SK-N-SH (cell line): Measurements from ENCODE around the gene FGD4. TPM values are rescaled to one million over a fixed set of nuclear protein-coding genes. Genes with fewer than 3 reads are reported as not detected.

Source experiments
- CTCF ChIA-PET: fragments of 300-600, 350-600 bp; formaldehyde crosslinking; extraction: SDS; loops from one replicate; lab custom pipeline; 2021; lab: Yijun Ruan, JAX
- POLR2A ChIA-PET: fragments of 350-600 bp; sonication (Branson Sonifier 250); formaldehyde crosslinking; extraction: SDS; loops from one replicate; lab custom pipeline; 2020; ENCODE audit warnings: antibody characterized with exemption, inconsistent platforms; lab: Yijun Ruan, JAX
- DNase-seq: peaks from one replicate; pipeline ENCODE4 v3.0.0; 2012
- H2AFZ ChIP-seq: fragments of 200-600 bp; sonication (generic); 2 replicates; pipeline ENCODE4 v1.8.1; 2016; ENCODE audit warnings: antibody characterized with exemption, mild to moderate bottlenecking, low read depth
- H3F3A ChIP-seq: fragments of 200-600 bp; sonication (generic); replicated peaks from 2 replicates; pipeline ENCODE3; 2016; ENCODE audit warnings: antibody characterized with exemption, mild to moderate bottlenecking; ENCODE audit not compliant: insufficient read depth
- H3K27ac ChIP-seq, 2 experiments: fragments of 200-500 bp in 1 of 2; fragments of 200-600 bp in 1 of 2; sonication (Bioruptor generic) in 1 of 2; sonication (generic), shearing (Covaris generic) in 1 of 2; 2 replicates each; pipeline versions ENCODE4 v1.5.1 to v1.6.1; 2014 to 2016; ENCODE audit warnings: low read depth in 2 of 2, inconsistent platforms in 1 of 2, low read length in 1 of 2, mild to moderate bottlenecking in 1 of 2, mixed read lengths in 1 of 2
- H3K27me3 ChIP-seq: fragments of 200-600 bp; sonication (generic), shearing (Covaris generic); 2 replicates; pipeline ENCODE4 v1.6.1; 2016; ENCODE audit warnings: mixed run types; ENCODE audit not compliant: insufficient read depth
- H3K36me3 ChIP-seq, 2 experiments: fragments of 200-500 bp in 1 of 2; fragments of 200-600 bp in 1 of 2; sonication (Bioruptor generic) in 1 of 2; sonication (generic) in 1 of 2; replicated peaks in 1 of 2; 2 replicates each; pipeline versions ENCODE3 to v1.5.1; 2014 to 2016; ENCODE audit warnings: low read length in 1 of 2, mild to moderate bottlenecking in 1 of 2; ENCODE audit not compliant: insufficient read depth in 2 of 2, control insufficient read depth in 1 of 2
- H3K4me1 ChIP-seq, 2 experiments: fragments of 200-500 bp in 1 of 2; fragments of 200-600 bp in 1 of 2; sonication (Bioruptor generic) in 1 of 2; sonication (generic), shearing (Covaris generic) in 1 of 2; 2 replicates each; pipeline versions ENCODE4 v1.5.1 to v1.6.1; 2014 to 2016; ENCODE audit warnings: low read depth in 1 of 2, low read length in 1 of 2, mixed run types in 1 of 2; ENCODE audit not compliant: insufficient read depth in 2 of 2, control insufficient read depth in 1 of 2
- H3K4me2 ChIP-seq: fragments of 200-600 bp; sonication (generic), shearing (Covaris generic); 2 replicates; pipeline ENCODE4 v1.6.1; 2017; ENCODE audit warnings: mixed run types
- H3K4me3 ChIP-seq, 2 experiments: fragments of 200-500 bp in 1 of 2; fragments of 200-600 bp in 1 of 2; sonication (Bioruptor generic) in 1 of 2; sonication (generic), shearing (Covaris generic) in 1 of 2; 2 replicates each; pipeline versions ENCODE4 v1.5.1 to v1.8.1; 2014 to 2016; ENCODE audit warnings: low read depth in 2 of 2, inconsistent platforms in 1 of 2, low read length in 1 of 2, mild to moderate bottlenecking in 1 of 2, mixed read lengths in 1 of 2, moderate library complexity in 1 of 2
- H3K79me2 ChIP-seq: fragments of 200-600 bp; sonication (generic); 2 replicates; pipeline ENCODE4 v1.8.1; 2017; ENCODE audit warnings: mild to moderate bottlenecking; ENCODE audit not compliant: insufficient read depth
- H3K9ac ChIP-seq: fragments of 200-600 bp; sonication (generic); 2 replicates; pipeline ENCODE4 v1.6.1; 2017; ENCODE audit warnings: mixed run types
- H3K9me2 ChIP-seq: fragments of 200-600 bp; sonication (generic); 2 replicates; pipeline ENCODE4 v1.6.1; 2017; ENCODE audit warnings: mixed run types
- H3K9me3 ChIP-seq: fragments of 200-600 bp; sonication (generic); 2 replicates; pipeline ENCODE4 v1.6.1; 2017; ENCODE audit warnings: mixed run types, mild to moderate bottlenecking, moderate library complexity
- H4K20me1 ChIP-seq: fragments of 200-600 bp; sonication (generic); 2 replicates; pipeline ENCODE4 v1.6.1; 2017; ENCODE audit warnings: mild to moderate bottlenecking, mixed run types; ENCODE audit not compliant: insufficient read depth
- CHD2 ChIP-seq: fragments of 150-350 bp; IDR thresholded peaks from 2 replicates; pipeline ENCODE4 v1.6.1; 2018; ENCODE audit warnings: low read length; ENCODE audit not compliant: partially characterized antibody
- CTCF ChIP-seq: fragments of 200-600 bp; sonication (generic); IDR thresholded peaks from 2 replicates; pipeline ENCODE4 v1.6.1; 2017; ENCODE audit warnings: antibody characterized with exemption, mild to moderate bottlenecking, moderate library complexity
- ELF1 ChIP-seq: IDR thresholded peaks from 2 replicates; pipeline ENCODE4 v1.4.0; 2012
- FOXJ3 ChIP-seq: sonication (generic); formaldehyde crosslinking; IDR thresholded peaks from 2 replicates; pipeline ENCODE4 v1.5.1; 2020; ENCODE audit warnings: mild to moderate bottlenecking, missing genetic modification reagents
- GATA2 ChIP-seq: sonication (generic); formaldehyde crosslinking; IDR thresholded peaks from 2 replicates; pipeline ENCODE4 v1.5.0; 2020; ENCODE audit warnings: mild to moderate bottlenecking, missing genetic modification reagents
- MEF2A ChIP-seq: IDR thresholded peaks from 2 replicates; pipeline ENCODE4 v1.4.0; 2012; ENCODE audit warnings: low read depth, borderline replicate concordance
- NRF1 ChIP-seq: IDR thresholded peaks from 2 replicates; pipeline ENCODE4 v1.6.1; 2012; ENCODE audit warnings: low read depth, mild to moderate bottlenecking, low read length
- POLR2AphosphoS5 ChIP-seq: IDR thresholded peaks from 2 replicates; pipeline ENCODE4 v1.6.1; 2012; ENCODE audit warnings: low read depth, low read length
- RAD21 ChIP-seq: IDR thresholded peaks from 2 replicates; pipeline ENCODE4 v1.6.1; 2012; ENCODE audit warnings: mild to moderate bottlenecking, low read length
- RCOR1 ChIP-seq: fragments of 150-350 bp; IDR thresholded peaks from 2 replicates; pipeline ENCODE4 v1.6.1; 2017; ENCODE audit warnings: antibody characterized with exemption, low read length
- REST ChIP-seq: IDR thresholded peaks from 2 replicates; pipeline ENCODE4 v1.6.1; 2012; ENCODE audit warnings: mild to moderate bottlenecking, low read depth, low read length, moderate library complexity
- RFX5 ChIP-seq: IDR thresholded peaks from 2 replicates; pipeline ENCODE4 v1.6.1; 2012; ENCODE audit warnings: mild to moderate bottlenecking, improper control_type of control experiment, low read length
- RXRA ChIP-seq: IDR thresholded peaks from 2 replicates; pipeline ENCODE4 v1.4.0; 2012; ENCODE audit warnings: low read depth, mild to moderate bottlenecking, borderline replicate concordance
- SIN3A ChIP-seq: IDR thresholded peaks from 2 replicates; pipeline ENCODE4 v1.6.1; 2012; ENCODE audit warnings: low read depth, mild to moderate bottlenecking, low read length, moderate library complexity, borderline replicate concordance
- SMC3 ChIP-seq: IDR thresholded peaks from 2 replicates; pipeline ENCODE4 v1.6.1; 2012; ENCODE audit warnings: low read depth, low read length, improper control_type of control experiment
- TAF1 ChIP-seq: IDR thresholded peaks from 2 replicates; pipeline ENCODE4 v1.6.1; 2012; ENCODE audit warnings: low read depth, mild to moderate bottlenecking, low read length, moderate library complexity, borderline replicate concordance
- TEAD4 ChIP-seq: IDR thresholded peaks from 2 replicates; pipeline ENCODE4 v1.4.0; 2012; ENCODE audit warnings: mild to moderate bottlenecking, borderline replicate concordance; ENCODE audit not compliant: insufficient read depth
- USF1 ChIP-seq: IDR thresholded peaks from 2 replicates; pipeline ENCODE4 v1.4.0; 2012; ENCODE audit warnings: low read depth, borderline replicate concordance
- ZBTB33 ChIP-seq: IDR thresholded peaks from 2 replicates; pipeline ENCODE4 v1.4.0; 2012; ENCODE audit warnings: low read depth, borderline replicate concordance
- WGBS: methylation state at CpG from one replicate; pipeline ENCODE4 v1.1.6; 2017; ENCODE audit warnings: low lambda C conversion rate; 5-methylcytosine and 5-hydroxymethylcytosine counted together
- polyA plus RNA-seq, 3 experiments: library from polyadenylated mRNA; depleted of rRNA; stranded (reverse); fragments of >200 nt; gene quantifications; 2 replicates each; pipeline ENCODE4 v1.2.3, GENCODE V29; 2012

FGD4 gene
- polyA plus RNA-seq, 1 of the 3 experiments (the other 2 are of a cell fraction) = 0.26 TPM

GRCh38 chr12:32595251-32595650 is 195.9 kb downstream of the FGD4 start (continued):
- TF ChIP-seq ELF1 = no peak
- TF ChIP-seq RCOR1 = no peak
- no peak for TF ChIP-seq NRF1

GRCh38 chr12:32596030-32596429 is 196.7 kb downstream of the FGD4 start:
- H2AFZ ChIP-seq = no peak overlapping the region
- ChIA-PET POLR2A (no interaction called here), CTCF (no interaction called here)
- H3K9me3 ChIP-seq = no peaks in the 10 kb centered on the region
- peaks cover 0 to 4% of the 10 kb centered on the region in 2 experiments; a peak in 1 of 4 replicates for H3K4me1 ChIP-seq
- H3K4me3 ChIP-seq = no peak overlapping the region
- no peak for DNase-seq
- TF ChIP-seq REST (no peak), TEAD4 (no peak), CTCF (no peak), RXRA (no peak), USF1 (no peak), SIN3A (no peak), GATA2 (CRISPR knock-in tag) (no peak), POLR2AphosphoS5 (no peak), TAF1 (no peak), SMC3 (no peak), RFX5 (no peak), CHD2 (no peak), MEF2A (no peak), FOXJ3 (CRISPR knock-in tag) (no peak), RAD21 (no peak), ZBTB33 (no peak)
- H3K79me2 ChIP-seq = no peaks in the 10 kb centered on the region
- no peak overlapping the region for H3K4me2 ChIP-seq
- H3K27ac ChIP-seq = no peak overlapping the region
- H3K9ac ChIP-seq = no peak overlapping the region
- peaks cover 0 to under 1% of the 10 kb centered on the region in 2 experiments for H3K36me3 ChIP-seq
- H3F3A ChIP-seq = no peaks in the 10 kb centered on the region
- H3K27me3 ChIP-seq = no peaks in the 10 kb centered on the region
- H3K9me2 ChIP-seq = no peaks in the 10 kb centered on the region
- no peaks in the 10 kb centered on the region for H4K20me1 ChIP-seq
- WGBS = 53% methylated on average over 1 of the region's 1 CpG
